DMS79 (cell line): ENCODE measurements around the gene LRRC10.

ENCODE experiments used
- DNase-seq: peaks from one replicate; lab custom pipeline; 2025; lab: John Stamatoyannopoulos, UW

Gene LRRC10

GRCh38 chr12:69569236-69569635 is 41.5 kb downstream of the LRRC10 start:
- no peak for DNase-seq

GRCh38 chr12:69566603-69567002 is 44.1 kb downstream of the LRRC10 start:
- DNase-seq, result no peak

DNA sequence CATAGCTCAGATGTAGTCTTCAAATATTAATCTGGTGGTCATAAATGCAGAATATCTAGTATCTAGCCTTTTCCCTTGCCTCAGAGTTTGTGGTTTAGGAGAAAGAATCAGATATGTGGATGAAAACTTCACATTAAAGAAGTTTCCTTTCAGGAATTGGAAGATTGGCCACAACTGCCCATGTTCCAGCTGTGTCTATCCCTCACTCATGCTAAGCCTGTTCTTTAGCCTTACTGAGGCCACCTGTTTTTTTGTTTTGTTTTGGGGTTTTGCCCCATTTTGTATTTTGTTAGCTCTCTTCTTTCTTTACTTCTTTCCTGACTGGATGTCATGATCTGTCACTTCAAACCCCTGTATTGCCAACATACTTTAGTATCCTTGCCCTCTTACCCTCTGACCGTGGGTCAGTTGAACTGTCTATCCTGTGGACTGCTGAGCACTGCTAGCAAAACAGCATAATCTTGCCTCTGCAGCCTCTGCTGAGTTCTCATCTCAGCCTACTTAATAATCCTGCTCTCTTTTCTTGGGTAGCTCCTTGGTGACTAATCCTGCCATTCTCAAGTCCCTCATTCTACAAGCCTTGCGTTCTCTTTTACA is 47.4 kb downstream of the LRRC10 start:
- DNase-seq, result no peak
